GM19351 (cell line): ENCODE data around the gene LMCD1.
A peak's percentile ranks its signal among the peaks of the same experiment; 100 is the strongest.

Experiments
- ATAC-seq: cut with Tn5 transposase; IDR thresholded peaks from one replicate; pipeline ENCODE4 v1.9.1; 2021; ENCODE audit warnings: mild to moderate bottlenecking, moderate library complexity; ENCODE audit not compliant: unreplicated experiment

The LMCD1 gene

GRCh38 chr3:8608041-8608790, 106.6 kb downstream of the LMCD1 start:
- ATAC-seq = no peak

GRCh38 chr3:8608791-8609467, 107.3 kb downstream of the LMCD1 start:
- ATAC-seq = no peak

- ATAC-seq = no peak
Observed at GRCh38 chr3:8610951-8611350, 109.3 kb downstream of the LMCD1 start.

GRCh38 chr3:8617921-8618320, 116.3 kb downstream of the LMCD1 start:
- ATAC-seq = no peak

GRCh38 chr3:8618950-8619349, 117.3 kb downstream of the LMCD1 start:
- ATAC-seq = no peak

- ATAC-seq = no peak
Observed at GRCh38 chr3:8619548-8619947, 117.9 kb downstream of the LMCD1 start.

GRCh38 chr3:8621141-8621540, 119.5 kb downstream of the LMCD1 start:
- no peak for ATAC-seq

GRCh38 chr3:8621872-8622271, 120.2 kb downstream of the LMCD1 start:
- ATAC-seq = no peak

GRCh38 chr3:8622873-8623691, 121.5 kb downstream of the LMCD1 start:
- ATAC-seq = peak; percentile 94

GRCh38 chr3:8623741-8624140, 122.1 kb downstream of the LMCD1 start:
- ATAC-seq = no peak
